Measurements from ENCODE around the gene KBTBD2.
"Not testable (repeated sequence)": the region's sequence is repeated elsewhere in the genome, so short reads cannot be mapped to it uniquely, and the experiment has no call there.

The KBTBD2 gene

GRCh38 chr7:32857063-32857462 is 34.5 kb downstream of the KBTBD2 start:
- H3K4me3 Mint-ChIP-seq; H3K27ac Mint-ChIP-seq; H3K4me1 Mint-ChIP-seq (ENCODE audit: low read depth); H3K9me3 Mint-ChIP-seq; intact Hi-C loops (cut with micrococcal nuclease); H3K36me3 Mint-ChIP-seq (ENCODE audit: low read depth); H3K27me3 Mint-ChIP-seq: not testable (repeated sequence)

GRCh38 chr7:32855837-32856775 is 35.5 kb downstream of the KBTBD2 start:
- H3K9me3 Mint-ChIP-seq; H3K27ac Mint-ChIP-seq; H3K4me1 Mint-ChIP-seq (ENCODE audit: low read depth); H3K36me3 Mint-ChIP-seq (ENCODE audit: low read depth); H3K27me3 Mint-ChIP-seq; intact Hi-C loops (cut with micrococcal nuclease); H3K4me3 Mint-ChIP-seq: not testable (repeated sequence)

- H3K27me3 Mint-ChIP-seq; H3K36me3 Mint-ChIP-seq (ENCODE audit: low read depth); H3K27ac Mint-ChIP-seq; H3K9me3 Mint-ChIP-seq; H3K4me3 Mint-ChIP-seq; intact Hi-C loops (cut with micrococcal nuclease); H3K4me1 Mint-ChIP-seq (ENCODE audit: low read depth): not testable (repeated sequence)
Observed at GRCh38 chr7:32850654-32851053, 40.9 kb downstream of the KBTBD2 start.

- H3K27me3 Mint-ChIP-seq; H3K4me1 Mint-ChIP-seq (ENCODE audit: low read depth); H3K27ac Mint-ChIP-seq; H3K9me3 Mint-ChIP-seq; H3K4me3 Mint-ChIP-seq; H3K36me3 Mint-ChIP-seq (ENCODE audit: low read depth): not testable (repeated sequence)
- intact Hi-C loops (cut with micrococcal nuclease) = loop anchor here (5.0 kb wide), 2 partner anchors 34 to 259 kb away; partner anchors contain the start of gene RP9
Observed at GRCh38 chr7:32848655-32849054, 42.9 kb downstream of the KBTBD2 start.

GRCh38 chr7:32846630-32847225 is 44.8 kb downstream of the KBTBD2 start:
- no peaks in the 10 kb centered on the region for H3K27me3 Mint-ChIP-seq
- no peaks in the 10 kb centered on the region for H3K36me3 Mint-ChIP-seq (ENCODE audit: low read depth)
- intact Hi-C loops (cut with micrococcal nuclease) = loop anchor here (2.0 to 5.0 kb wide), 4 partner anchors 36 to 261 kb away; partner anchors contain the start of gene RP9
- H3K9me3 Mint-ChIP-seq = peaks cover 9% of the 10 kb centered on the region
- H3K27ac Mint-ChIP-seq = no peak overlapping the region
- no peaks in the 10 kb centered on the region for H3K4me1 Mint-ChIP-seq (ENCODE audit: low read depth)
- H3K4me3 Mint-ChIP-seq = peak overlapping the region; percentile 48

GRCh38 chr7:32844748-32845147 is 46.8 kb downstream of the KBTBD2 start:
- intact Hi-C loops (cut with micrococcal nuclease) = loop anchor here (5.0 kb wide), 2 partner anchors 38 to 263 kb away; partner anchors contain the start of gene RP9
- H3K36me3 Mint-ChIP-seq (ENCODE audit: low read depth) = not testable (repeated sequence)

GRCh38 chr7:32843763-32844162 is 47.8 kb downstream of the KBTBD2 start:
- H3K4me3 Mint-ChIP-seq; H3K27ac Mint-ChIP-seq; H3K4me1 Mint-ChIP-seq (ENCODE audit: low read depth); H3K36me3 Mint-ChIP-seq (ENCODE audit: low read depth); H3K9me3 Mint-ChIP-seq; H3K27me3 Mint-ChIP-seq; intact Hi-C loops (cut with micrococcal nuclease): not testable (repeated sequence)

More at GRCh38 chr7:32844748-32845147, 46.8 kb downstream of the KBTBD2 start:
- not testable (repeated sequence) for H3K9me3 Mint-ChIP-seq; H3K27ac Mint-ChIP-seq; H3K4me3 Mint-ChIP-seq; H3K4me1 Mint-ChIP-seq (ENCODE audit: low read depth); H3K27me3 Mint-ChIP-seq

GRCh38 chr7:32839846-32840245 is 51.7 kb downstream of the KBTBD2 start:
- H3K9me3 Mint-ChIP-seq; H3K4me3 Mint-ChIP-seq; H3K27me3 Mint-ChIP-seq; H3K4me1 Mint-ChIP-seq (ENCODE audit: low read depth); intact Hi-C loops (cut with micrococcal nuclease); H3K27ac Mint-ChIP-seq; H3K36me3 Mint-ChIP-seq (ENCODE audit: low read depth): not testable (repeated sequence)

- intact Hi-C loops (cut with micrococcal nuclease) = not testable (repeated sequence)
Observed at GRCh38 chr7:32828996-32829752, 62.4 kb downstream of the KBTBD2 start.

More at GRCh38 chr7:32828996-32829752, 62.4 kb downstream of the KBTBD2 start:
- H3K27ac Mint-ChIP-seq; H3K27me3 Mint-ChIP-seq; H3K9me3 Mint-ChIP-seq; H3K36me3 Mint-ChIP-seq (ENCODE audit: low read depth); H3K4me3 Mint-ChIP-seq; H3K4me1 Mint-ChIP-seq (ENCODE audit: low read depth): not testable (repeated sequence)

All from dendritic cell treated with granulocyte-macrophage colony-stimulating factor and Interleukin-4, amounts not matched to agents 40 ng/mL and 50 ng/mL, for 4 days (primary cell).